Stimulated activated CD4-positive, alpha-beta T cell treated with anti-CD3 and anti-CD28 coated beads, Interleukin-1b, Interleukin-23, amount 100 ng/mL, for 4 hours (primary cell): Measurements from ENCODE around the gene TIMD4.
"Not testable (repeated sequence)": the region's sequence is repeated elsewhere in the genome, so short reads cannot be mapped to it uniquely, and the experiment has no call there.

ENCODE experiments used
- DNase-seq, 2 donors: peaks; one replicate each; pipeline ENCODE4 v3.0.0-alpha.2; 2020; ENCODE audit warnings: low read depth in 2 of 2

Gene TIMD4

DNA sequence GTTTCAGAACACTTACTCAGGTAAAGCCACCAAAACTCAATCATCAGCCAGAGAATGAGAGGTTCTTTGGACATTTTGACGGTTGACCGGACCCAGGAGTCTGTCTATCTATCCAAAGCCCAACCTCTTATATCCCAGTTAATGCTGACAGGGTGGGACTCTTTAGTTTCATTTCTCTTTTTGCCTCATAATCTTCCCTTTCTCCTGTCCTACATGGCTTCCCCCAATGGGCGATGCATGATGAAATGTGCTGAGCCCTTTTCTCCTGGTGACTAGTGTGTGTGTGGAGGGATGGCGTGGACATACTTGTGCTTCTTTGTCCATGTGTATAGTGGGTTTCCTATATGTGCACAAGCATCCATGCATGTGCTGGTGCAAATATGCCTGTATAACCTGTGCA is at the start of gene TIMD4:
TSS of gene TIMD4 (minus strand) at position 102 of the 400 bp plus-strand sequence. CDS start at position 74, 28 bp downstream.
- DNase-seq = no peak

DNA sequence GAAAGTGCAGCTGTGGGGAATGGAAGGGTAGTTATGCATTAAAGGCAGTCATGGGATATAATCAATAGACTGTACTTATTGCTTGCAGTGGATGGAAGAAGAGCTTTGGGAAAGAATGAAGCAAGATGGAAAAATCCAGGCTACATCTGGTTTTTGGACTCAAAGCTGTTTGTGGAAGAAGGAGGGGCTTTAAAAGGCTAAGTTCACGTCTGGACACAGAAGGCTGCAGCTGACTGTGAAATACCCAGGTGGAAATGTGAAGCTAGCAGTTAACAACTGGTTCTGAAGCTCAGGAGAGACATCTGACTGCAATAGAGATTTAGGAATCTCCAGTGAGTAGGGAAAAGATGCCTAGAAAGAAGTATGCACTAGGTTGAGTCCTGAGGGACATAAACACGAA is 43.2 kb upstream of the TIMD4 start:
- DNase-seq = no peak

DNA sequence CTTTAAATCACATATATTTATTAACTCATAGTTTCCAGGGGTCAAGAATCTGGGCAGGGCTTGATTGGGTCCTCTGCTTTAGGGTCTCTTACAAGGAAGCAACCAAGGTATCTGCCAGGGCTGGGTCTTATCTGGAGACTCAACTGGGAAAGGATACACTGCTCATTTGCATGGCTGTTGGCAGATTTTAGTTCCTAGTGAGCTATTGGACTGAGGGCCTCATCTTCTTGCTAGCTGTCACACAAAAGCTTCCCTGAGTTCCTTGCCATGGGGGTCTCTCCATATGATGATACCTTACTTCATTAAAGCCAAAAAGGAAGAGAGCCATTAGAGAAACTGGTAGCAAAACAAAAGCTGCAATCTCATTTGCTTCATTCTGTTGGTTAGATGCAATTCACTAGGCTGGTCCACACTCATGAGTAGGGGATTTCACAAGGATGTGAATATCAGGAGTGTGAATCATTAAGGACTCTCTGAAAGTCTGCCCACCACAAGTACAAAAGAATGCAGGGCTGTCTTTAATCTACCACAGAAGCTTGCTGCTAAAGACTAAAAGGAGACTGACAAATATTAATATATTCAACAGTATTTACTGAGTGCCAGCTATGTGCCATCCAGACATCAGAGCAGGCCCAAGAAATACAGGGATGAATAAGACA is 42.0 kb upstream of the TIMD4 start:
- no peak for DNase-seq

DNA sequence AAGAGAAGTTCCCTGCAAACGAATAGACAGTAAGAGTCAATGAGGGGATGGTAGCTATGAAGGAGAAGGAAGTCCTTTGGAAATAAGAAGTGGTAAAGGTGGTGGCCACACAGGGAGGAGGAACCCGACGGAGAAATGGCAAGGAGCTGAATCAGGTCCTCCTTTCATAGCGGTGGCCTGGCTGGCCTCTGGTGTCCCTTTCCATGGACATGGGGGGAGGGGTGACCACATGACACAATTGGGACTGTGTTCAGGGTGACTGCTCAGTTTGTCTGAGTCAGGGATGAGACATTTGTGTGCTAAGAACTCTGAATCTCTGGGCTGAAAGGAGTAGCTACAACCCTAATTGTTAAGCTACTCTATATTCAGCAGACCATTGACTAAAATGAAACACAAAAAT is 28.7 kb upstream of the TIMD4 start:
- no peak for DNase-seq

DNA sequence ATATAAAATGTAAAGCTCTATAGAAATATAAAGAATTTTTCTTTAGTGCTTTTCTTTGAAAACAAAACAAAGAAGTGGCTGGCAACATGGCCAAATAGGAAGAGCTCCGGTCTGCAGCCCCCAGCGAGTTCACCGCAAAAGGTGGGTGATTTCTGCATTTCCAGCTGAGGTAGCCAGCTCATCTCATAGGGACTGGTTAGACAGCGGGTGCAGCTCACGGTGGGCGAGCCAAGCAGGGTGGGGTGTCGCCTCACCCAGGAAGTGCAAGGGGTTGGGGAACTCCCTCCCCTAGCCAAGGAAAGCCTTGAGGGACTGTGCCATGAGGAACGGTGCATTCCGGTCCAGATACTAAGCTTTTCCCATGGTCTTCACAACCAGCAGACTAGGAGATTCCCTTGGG is 21.0 kb upstream of the TIMD4 start:
- DNase-seq = no peak

DNA sequence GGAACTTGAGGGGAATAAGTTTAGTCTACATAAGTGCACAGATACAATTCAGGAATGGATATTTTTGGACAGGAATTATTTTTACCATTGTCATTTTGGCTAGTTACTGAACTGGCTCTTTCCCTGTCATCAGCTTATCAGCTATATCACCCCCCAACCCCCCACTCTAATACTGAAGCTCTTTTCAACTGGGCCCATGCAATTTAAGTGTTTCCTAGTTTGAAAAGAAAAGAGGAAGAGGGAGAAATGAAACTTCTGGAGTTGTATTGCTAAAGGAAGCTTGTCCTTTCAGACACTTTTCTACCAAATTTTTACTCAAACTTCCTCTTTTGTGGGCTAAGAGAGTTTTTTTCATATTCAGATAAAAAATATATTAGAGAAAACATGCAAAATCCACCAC is 18.5 kb upstream of the TIMD4 start:
- DNase-seq = no peak

DNA sequence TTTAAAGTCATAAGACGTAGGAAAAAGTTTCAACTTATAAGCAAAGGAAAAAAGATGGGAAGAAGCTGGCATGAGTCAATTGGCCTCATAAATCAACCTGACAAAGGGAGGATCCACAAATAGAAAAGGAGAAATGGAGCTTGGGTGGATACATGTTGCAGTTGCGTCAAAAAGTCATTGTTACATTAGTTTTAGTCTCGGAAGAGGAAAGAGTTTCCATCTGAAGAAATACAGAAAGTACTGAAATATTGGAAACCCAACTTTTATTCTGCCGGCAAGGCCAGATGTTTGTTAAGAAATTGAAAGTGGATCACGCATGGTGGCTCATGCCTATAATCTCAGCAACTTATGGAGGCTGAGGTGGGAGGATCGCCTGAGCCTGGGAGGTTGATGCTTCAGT is 11.3 kb upstream of the TIMD4 start:
- DNase-seq = no peak

DNA sequence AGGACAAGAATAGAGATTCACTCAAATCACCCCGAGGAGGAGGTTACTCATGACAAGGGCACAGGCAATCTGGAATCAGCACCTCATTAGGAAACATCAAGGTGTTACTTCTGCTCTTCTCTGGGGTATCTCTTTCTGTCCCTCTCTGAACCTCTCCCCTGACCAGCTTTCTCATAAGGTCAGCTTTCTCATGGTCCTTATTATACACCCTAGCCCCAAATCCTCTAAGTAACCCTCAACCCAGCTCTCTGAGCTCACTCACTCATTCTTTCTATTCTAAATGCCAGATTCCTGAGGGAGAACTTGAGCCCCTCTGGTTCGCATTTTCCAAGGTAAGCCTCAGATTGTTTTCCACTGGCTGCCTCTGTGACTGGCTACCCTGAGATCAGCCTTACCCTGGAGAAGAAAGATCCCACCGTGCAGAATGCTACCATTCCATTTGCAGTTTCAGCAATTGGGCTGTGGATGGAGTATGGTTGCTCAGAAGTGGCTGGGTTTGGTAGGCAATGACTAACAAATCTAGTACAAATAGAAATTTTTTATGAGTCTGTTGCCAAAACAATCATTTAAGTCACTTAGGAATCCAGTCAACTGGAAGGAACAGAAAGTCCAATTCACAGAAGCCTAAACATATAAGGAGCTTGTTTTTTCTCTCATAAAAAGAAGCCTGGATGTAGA is 9.0 kb upstream of the TIMD4 start:
- DNase-seq = no peak

DNA sequence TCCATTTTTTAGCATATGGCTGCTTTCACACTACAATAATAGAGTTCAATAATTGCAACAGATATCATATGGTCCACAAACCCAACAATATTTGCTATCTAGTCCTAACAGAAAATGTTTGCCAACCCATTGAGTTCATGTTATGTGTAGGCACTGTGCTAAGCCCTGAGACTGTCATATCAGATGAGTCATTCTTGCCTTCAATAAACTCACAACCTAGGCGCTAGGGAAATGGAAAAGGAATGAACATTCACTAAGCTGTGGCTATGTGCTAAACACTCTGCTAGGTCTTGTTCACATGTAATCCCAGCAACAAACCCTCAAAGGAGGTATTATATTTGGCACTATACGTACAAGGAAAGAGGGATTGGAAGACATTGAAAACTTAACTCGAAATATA is 8.4 kb upstream of the TIMD4 start:
- no peak for DNase-seq

DNA sequence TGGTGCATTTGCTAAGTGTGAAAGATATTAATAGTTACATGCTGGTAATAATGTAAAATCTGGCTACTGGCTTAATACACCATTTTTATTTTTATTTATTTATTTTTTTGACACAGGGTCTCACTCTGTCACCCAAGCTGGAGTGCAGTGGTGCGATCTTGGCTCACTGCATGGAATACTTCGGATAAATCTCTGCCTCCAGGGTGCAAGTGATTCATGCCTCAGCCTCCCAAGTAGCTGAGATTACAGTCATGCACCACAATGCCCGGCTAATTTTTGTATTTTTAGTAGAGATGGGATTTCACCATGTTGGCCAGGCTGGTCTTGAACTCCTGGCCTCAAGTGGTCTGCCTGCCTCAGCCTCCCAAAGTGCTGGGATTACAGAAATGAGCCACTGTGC is 4.4 kb upstream of the TIMD4 start:
- not testable (repeated sequence) for DNase-seq

DNA sequence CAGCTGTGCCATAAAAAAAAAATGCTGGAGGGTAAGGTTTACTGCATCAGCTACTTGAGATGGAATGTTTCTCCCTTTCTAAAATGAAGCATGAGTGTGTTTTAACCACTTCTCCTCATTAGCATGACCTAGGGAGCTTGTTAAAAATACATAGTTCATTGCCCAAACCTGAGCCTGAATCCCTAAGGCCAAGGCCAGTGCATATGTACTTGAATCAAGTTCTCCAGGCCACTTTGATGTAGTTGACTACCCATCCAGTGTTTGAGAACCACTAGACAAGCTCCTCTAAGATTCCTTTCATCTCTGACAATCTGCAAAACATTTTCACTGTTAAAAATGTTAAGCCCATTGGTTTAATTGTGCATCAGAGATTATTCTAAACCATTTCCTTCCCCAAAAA is 6.7 kb downstream of the TIMD4 start:
- no peak for DNase-seq

DNA sequence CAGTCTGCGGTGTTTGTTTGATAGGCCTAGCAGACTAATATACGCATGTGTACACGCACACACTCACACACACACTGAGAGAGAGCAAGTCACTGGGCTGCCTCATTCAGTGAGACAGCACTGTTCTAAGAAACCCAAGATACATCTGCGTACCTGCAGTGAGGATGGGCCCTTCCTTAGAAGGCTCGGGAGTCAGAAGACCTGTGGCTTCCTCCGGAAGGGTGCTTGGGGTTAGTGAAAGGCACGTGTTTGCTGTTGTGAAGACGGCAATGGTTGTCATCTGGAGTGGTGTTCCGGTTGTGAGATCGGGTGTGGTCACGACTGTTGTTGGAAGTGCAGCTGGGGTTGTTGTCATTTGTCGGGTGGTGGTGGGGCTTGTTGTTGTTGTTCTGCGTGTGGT is 11.7 kb downstream of the TIMD4 start:
- no peak for DNase-seq

DNA sequence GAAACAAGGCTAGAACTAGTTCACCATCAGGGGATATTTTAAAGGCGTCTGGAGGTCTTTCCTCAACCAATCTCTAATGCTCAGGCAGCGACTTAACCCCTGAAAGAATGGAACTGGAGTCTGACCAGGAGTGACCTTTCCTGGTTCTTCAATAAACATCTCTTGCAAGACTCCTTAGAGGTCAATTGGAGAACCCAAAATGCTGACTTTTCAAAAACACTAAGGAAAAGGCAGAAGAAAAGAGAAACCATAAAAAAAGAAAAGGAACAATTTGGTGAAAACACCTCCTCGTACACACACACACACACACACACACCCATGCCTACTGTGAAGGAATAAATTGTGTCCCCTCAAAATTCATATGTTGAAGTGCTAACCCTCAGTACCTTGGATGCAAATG is 12.3 kb downstream of the TIMD4 start:
- DNase-seq = no peak

DNA sequence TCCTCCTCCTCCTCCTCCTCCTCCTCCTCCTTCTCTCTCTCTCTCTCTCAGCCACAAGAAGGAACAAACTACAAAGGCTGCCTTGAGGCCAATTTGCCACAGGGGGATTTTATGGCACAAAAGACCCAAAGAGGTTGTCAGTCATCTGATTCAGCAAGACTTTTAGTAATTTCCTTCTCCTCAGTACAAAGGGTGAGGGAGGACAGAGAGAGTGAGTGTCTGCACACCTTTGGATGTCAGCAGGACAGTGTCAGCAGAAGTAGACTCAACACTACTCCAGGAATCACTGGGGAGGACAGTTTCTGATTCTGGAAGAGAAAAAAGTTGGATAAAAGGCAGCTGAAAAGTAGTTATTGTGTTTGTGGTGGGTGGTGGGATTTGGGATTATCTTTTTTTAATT is 13.6 kb downstream of the TIMD4 start:
- DNase-seq = no peak

DNA sequence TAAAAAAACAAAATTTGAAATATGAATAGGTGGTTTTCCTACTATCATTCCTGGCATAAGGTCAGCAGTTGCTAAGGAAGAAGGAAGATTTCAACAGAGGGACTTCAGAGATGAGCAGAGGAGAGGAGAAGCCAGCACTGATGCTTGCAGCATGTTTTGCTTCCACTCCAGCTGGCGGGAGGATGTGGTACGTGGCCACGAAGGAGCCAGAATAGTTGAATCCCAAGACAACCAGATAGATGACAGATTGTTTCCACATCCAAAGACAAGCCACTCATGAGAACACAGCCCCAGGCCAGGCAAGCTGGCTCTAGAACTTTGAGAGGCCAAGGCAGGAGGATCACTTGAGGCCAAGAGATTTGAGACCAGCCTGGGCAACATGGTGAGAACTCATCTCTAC is 15.1 kb downstream of the TIMD4 start:
- DNase-seq = no peak

DNA sequence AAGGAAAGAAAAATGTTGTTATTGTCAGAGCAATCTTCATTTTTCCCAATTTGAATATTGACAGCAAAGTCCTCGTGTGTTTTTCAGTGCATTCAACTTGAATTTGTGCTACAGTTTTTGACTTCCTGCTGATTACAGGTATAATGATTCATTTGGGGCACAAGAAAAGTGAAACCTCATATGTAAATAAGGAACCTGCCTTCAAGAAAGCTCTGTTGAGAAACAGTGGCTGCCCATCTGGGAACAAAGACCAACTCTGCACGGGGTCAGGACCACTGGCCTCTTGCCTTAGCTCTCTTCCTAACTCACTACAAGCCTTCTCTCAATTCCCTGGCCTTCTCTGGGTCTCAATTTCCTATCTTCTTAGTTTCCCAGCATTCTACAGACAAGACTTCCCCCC is 21.0 kb downstream of the TIMD4 start:
- no peak for DNase-seq

DNA sequence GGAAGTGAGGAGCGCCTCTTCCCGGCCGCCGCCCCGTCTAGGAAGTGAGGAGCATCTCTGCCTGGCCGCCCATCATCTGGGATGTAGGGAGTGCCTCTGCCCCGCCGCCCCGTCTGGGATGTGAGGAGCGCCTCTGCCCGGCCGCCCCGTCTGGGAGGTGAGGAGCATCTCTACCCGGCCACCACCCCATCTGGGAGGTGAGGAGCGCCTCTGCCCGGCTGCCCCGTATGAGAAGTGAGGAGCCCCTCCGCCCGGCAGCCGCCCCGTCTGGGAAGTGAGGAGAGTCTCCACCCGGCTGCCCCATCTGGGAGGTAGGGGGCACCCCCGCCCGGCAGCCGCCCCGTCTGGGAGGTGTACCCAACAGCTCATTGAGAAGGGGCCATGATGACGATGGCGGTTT is 22.6 kb downstream of the TIMD4 start:
- not testable (repeated sequence) for DNase-seq

DNA sequence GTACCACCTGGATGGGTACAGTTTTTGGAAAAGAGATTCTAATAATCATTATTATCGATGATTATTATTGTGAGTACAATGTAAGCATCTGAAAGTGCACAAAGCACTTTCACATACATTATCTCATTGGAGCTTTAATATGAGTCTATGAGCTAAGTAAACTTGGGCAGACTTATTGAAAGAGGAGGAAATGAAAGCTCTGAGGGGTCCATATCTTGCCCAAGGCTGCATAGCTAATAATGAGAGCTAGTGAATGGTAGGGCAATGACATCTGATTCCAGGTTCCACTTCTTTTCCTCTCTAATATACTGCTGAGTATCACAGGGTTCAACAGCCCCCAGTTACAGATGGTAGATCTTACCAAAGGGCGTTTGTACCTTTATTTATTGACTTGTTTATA is 26.1 kb downstream of the TIMD4 start:
- no peak for DNase-seq

DNA sequence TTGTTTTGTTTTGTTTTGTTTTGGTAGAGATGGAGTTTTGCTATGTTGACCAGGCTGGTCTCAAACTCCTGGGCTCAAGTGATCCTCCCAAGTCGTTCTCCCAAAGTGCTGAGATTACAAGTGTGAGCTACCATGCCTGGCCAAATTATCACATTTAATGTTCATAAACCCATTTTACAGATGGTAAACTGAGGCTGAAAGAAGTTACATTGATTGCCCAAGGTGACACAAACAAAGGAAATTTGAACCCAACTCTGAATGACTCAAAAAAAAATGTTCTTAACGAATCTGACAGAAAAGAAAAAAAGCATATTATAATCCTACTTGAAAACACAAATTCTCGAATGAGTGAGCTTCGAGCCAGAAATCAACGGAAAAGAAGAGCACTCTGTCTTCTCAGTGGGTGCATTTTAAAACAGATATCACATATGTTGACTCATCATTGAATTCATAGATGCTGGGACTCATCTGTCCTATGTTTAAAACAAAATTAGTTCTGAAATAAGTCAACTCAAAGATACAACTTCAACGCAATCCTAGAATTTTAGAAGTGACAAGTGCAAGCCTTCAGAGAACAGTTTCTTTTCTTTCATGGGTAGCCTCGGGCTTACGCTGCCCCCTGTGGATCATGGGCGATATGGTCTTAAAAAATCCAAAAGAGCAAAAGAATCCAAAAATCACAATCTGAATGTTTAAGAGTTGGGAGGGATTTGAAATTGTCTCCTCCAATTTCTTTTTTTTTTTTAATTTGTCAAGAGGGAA is 28.4 kb downstream of the TIMD4 start:
- peak; percentile 30 to 36 for DNase-seq

DNA sequence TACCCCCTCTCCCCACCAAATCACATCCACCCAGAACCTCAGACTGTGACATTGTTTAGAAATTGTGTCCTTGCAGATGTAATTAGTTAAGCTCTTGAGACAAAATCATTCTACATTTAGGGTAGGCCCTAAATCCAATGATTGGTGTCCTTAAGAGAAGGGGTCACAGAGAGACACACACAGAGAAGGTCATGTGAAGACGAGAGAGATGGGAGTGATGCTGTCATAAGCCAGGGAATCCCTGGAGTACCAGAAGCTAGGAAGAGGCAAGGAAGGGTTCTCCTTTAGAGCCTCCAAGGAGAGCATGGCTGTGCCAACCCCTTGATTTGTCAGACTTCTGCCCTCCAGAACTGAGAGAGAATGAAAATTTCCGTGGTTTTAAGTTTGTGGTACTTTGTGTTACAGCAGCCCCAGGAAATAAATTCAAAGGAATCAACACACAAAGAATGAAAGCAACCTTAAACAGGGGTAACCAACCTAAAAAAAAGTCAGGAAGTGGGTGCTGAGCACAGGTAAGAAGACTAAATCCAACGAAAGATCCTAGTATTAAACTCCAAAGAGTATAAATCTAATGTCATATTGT is 33.6 kb downstream of the TIMD4 start:
- no peak for DNase-seq

DNA sequence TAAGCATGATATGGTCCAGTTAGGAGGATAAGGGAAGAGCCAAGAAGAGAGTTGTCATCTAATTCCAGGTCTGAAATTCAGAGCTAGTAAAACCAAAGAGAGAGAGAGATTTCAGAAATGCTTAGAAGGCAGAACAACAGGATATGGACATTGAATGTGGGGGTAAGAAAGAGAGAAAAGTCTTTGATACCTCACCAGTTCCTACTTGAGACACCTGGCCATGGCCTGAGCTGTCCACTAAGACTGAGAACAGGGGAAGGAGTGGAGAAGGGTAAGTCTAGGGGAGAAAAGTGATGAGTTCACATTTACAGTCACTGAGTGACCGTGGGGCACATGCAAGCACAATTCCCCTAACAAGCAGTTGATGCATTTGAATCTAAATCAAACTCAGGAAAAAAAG is 35.5 kb downstream of the TIMD4 start:
- DNase-seq = no peak

DNA sequence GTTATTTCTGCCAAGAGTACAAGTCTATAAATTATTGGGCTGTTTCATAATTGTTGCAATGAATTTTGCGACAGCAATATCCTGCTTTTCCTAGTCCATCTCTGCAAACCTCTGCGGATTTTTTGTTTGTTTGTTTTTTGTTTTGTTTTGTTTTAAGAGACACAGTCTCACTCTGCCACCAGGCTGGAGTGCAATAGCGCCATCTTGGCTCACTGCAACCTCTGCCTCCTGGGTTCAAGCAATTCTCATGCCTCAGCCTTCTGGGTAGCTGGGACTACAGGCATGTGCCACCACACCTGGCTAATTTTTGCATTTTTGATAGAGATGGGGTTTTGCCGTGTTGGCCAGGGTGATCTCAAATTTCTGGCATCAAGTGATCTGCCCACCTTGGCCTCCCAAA is 37.3 kb downstream of the TIMD4 start:
- DNase-seq = not testable (repeated sequence)
